ENCODE results near the gene IFNW1.
"Not testable (repeated sequence)": the region's sequence is repeated elsewhere in the genome, so short reads cannot be mapped to it uniquely, and the experiment has no call there.

The IFNW1 gene

DNA sequence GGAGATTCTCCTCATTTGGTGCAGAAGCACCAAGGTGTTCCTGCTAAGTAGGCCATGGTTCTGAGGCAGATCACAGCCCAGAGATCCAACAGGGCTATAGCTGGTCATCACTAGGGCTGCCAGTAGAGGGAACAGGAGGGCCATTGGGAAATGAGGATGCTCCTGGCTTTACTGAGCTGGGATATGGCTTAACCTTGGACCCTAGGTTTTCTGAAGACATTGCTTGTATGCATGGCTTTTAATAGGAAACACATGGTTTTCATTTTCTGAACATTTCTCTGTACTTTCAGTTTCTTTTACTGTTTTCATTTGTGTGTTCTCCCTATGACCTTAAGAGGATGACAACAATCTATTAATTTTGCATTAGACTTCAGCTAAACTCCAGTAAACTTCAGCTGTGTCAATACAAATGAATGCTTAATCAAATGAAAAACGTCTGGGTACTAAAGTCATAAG is at the start of gene IFNW1:
TSS of gene IFNW1 (minus strand) at position 406 of the 456 bp plus-strand sequence. CDS start at position 144, 262 bp downstream.
- Histone ChIP-seq H3K4me3 (ENCODE audit: low read length) (no peak within 1 kb of the TSS), H3K27me3 (ENCODE audit: control insufficient read depth, insufficient read depth, low read length) (no peaks in the 10 kb centered on the region), H3K4me1 (ENCODE audit: control insufficient read depth, insufficient read depth, low read length) (no peaks in the 10 kb centered on the region), H3K9ac (ENCODE audit: low read length) (no peak within 1 kb of the TSS), H3K9me3 (ENCODE audit: control insufficient read depth, low read length) (no peaks in the 10 kb centered on the region), H3K36me3 (ENCODE audit: control insufficient read depth, insufficient read depth, low read length) (no peaks in the 10 kb centered on the region)

DNA sequence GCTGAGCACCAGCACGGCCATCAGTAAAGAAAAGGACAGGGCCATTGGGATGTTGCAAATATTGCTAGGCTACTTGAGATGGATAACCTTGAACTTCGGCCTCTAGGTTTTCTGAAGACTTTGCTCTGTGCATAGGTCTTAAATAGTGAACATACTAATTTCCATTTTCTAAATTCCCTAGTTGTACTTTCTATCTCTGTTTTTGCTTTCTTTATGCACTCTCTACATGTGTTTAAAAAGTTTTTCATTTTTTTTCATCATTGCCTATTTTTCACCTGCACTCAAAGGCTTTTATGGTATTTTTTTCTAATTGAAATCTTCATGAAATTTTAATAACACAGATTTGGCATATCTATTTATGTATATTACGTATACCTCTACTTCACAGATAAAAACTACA is 45.9 kb upstream of the IFNW1 start, which contains the start of gene IFNA4:
TSS of gene IFNA4 (minus strand) at position 101 of the 400 bp plus-strand sequence. CDS start at position 45, 56 bp downstream.
- not testable (repeated sequence) for H3K27me3 ChIP-seq (ENCODE audit: control insufficient read depth, insufficient read depth, low read length); H3K36me3 ChIP-seq (ENCODE audit: control insufficient read depth, insufficient read depth, low read length); H3K9ac ChIP-seq (ENCODE audit: low read length); H3K4me1 ChIP-seq (ENCODE audit: control insufficient read depth, insufficient read depth, low read length); H3K9me3 ChIP-seq (ENCODE audit: control insufficient read depth, low read length); H3K4me3 ChIP-seq (ENCODE audit: low read length)

DNA sequence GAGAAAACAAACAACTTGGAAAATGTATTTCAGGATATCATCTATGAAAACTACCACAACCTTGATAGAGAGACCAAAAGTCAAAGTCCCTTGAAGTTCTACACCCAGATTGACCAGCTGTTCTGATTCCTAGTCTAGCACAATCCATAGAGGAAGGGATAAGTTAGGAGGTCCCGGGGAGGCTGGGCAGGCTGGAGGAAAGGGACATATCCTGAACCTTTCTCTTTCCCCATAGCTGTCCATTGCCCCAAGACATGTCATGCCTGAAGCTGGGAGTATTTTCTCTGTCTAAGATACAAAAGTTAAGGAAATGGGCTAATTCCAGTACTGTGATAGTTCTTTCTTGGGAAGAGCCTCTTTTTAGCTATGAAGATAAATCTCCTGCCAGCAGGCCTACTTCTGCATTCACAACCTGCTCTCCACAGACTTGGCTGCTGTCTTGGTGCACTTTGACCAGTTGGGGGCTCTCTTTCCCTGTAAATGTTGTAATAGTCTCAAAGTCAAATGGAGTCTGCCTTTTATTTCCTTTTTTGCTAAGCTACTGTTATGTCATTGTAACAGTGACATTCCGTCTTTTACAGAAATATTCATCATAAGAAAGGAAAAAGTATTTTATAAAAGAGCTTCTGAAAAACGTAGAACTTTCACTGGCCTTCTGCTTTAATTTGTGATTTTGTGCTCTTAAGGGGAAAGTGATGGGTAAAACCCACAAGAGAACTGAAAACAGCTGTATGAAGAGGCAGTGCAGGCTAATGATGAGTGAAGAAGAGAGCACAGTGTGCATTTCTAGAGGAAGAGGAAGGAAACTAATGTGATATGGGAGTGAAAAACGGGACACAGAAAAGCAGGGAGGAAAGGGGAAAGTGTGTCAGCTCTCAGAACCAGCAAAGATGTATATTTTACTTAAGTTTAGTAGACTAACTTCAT is 41.4 kb upstream of the IFNW1 start:
- H3K36me3 ChIP-seq (ENCODE audit: control insufficient read depth, insufficient read depth, low read length); H3K4me3 ChIP-seq (ENCODE audit: low read length); H3K9ac ChIP-seq (ENCODE audit: low read length); H3K27me3 ChIP-seq (ENCODE audit: control insufficient read depth, insufficient read depth, low read length); H3K9me3 ChIP-seq (ENCODE audit: control insufficient read depth, low read length); H3K4me1 ChIP-seq (ENCODE audit: control insufficient read depth, insufficient read depth, low read length): not testable (repeated sequence)

DNA sequence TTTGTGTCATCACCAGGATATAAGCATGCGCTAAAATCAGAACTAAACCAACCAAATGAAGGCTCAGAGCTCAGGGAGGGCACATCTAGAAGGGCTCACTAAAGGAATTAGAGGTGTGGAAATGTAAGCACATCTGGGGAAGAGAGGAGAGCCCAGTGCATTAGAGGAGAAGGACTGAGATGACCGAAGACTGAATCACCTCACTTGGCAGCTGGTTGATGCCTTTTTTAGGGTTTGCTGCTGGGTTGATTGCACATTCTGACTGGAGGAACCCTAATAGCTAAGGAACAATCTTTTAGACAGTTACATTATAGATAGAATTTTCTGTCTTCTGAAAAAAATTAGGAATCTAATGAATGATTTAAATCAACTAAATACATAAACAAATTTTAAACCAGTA is 33.0 kb upstream of the IFNW1 start:
- no peak overlapping the region for H3K4me3 ChIP-seq (ENCODE audit: low read length)
- H3K27me3 ChIP-seq (ENCODE audit: control insufficient read depth, insufficient read depth, low read length) = no peaks in the 10 kb centered on the region
- H3K9me3 ChIP-seq (ENCODE audit: control insufficient read depth, low read length) = no peaks in the 10 kb centered on the region
- no peaks in the 10 kb centered on the region for H3K36me3 ChIP-seq (ENCODE audit: control insufficient read depth, insufficient read depth, low read length)
- H3K9ac ChIP-seq (ENCODE audit: low read length) = no peak overlapping the region
- no peaks in the 10 kb centered on the region for H3K4me1 ChIP-seq (ENCODE audit: control insufficient read depth, insufficient read depth, low read length)

DNA sequence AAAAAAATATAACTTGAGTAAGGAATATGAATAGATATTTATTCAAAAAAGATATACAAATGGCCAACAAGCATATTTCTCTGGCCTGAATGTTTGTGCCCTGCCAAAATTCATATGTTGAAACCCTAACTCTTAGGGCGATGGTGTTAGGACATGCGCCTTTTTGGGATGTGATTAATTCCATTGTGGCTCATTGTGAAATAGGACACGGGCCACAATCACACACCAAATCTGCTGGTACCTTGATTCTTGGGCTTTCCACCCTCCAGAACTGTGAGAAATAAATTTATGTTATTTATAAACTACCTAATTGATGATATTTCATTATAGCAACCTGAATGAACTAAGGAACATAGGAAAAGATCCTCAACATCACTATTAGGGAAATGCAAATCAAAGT is 30.5 kb upstream of the IFNW1 start:
- no peaks in the 10 kb centered on the region for H3K27me3 ChIP-seq (ENCODE audit: control insufficient read depth, insufficient read depth, low read length)
- no peaks in the 10 kb centered on the region for H3K4me1 ChIP-seq (ENCODE audit: control insufficient read depth, insufficient read depth, low read length)
- no peaks in the 10 kb centered on the region for H3K9me3 ChIP-seq (ENCODE audit: control insufficient read depth, low read length)
- no peaks in the 10 kb centered on the region for H3K36me3 ChIP-seq (ENCODE audit: control insufficient read depth, insufficient read depth, low read length)
- no peak overlapping the region for H3K4me3 ChIP-seq (ENCODE audit: low read length)
- H3K9ac ChIP-seq (ENCODE audit: low read length) = no peak overlapping the region

DNA sequence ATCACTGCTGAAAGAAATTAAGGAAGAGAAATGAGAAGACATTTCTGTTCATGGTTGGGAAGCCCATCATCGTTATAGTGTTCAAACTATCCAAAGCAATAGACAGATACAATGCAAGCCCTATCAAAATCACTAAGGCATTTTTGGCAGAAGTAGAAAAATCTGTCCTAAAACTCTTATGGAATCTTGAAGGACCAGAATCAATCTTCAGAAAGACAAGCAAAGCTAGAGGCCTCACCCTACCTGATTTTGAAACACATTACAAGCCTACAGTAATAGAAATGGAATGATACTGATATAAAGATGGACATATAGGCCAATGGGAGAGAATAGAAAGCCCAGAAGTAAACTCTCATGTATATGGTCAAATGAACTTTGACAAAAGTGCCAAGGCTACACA is 29.7 kb upstream of the IFNW1 start:
- Histone ChIP-seq H3K9ac (ENCODE audit: low read length) (no peak overlapping the region), H3K4me1 (ENCODE audit: control insufficient read depth, insufficient read depth, low read length) (no peaks in the 10 kb centered on the region), H3K4me3 (ENCODE audit: low read length) (no peak overlapping the region)

DNA sequence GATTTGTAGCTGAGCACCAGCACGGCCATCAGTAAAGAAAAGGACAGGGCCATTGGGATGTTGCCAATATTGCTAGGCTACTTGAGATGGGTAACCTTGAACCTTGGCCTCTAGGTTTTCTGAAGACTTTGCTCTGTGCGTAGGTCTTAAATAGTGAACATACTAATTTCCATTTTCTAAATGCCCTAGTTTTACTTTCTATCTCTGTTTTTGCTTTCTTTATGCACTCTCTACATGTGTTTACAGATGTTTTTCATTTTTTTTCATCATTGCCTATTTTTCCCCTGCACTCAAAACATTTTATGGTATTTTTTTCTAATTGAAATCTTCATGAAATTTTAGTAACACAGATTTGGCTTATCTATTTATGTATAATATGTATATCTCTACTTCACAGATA is 24.9 kb upstream of the IFNW1 start, which contains the start of gene IFNA21:
TSS of gene IFNA21 (minus strand) at position 101 of the 400 bp plus-strand sequence. CDS start at position 53, 48 bp downstream.
- H3K9me3 ChIP-seq (ENCODE audit: control insufficient read depth, low read length); H3K4me1 ChIP-seq (ENCODE audit: control insufficient read depth, insufficient read depth, low read length); H3K36me3 ChIP-seq (ENCODE audit: control insufficient read depth, insufficient read depth, low read length); H3K27me3 ChIP-seq (ENCODE audit: control insufficient read depth, insufficient read depth, low read length); H3K4me3 ChIP-seq (ENCODE audit: low read length); H3K9ac ChIP-seq (ENCODE audit: low read length): not testable (repeated sequence)

More for the DNA sequence above, 29.7 kb upstream of the IFNW1 start:
- H3K27me3 ChIP-seq (ENCODE audit: control insufficient read depth, insufficient read depth, low read length) = no peaks in the 10 kb centered on the region
- H3K9me3 ChIP-seq (ENCODE audit: control insufficient read depth, low read length) = no peaks in the 10 kb centered on the region
- no peaks in the 10 kb centered on the region for H3K36me3 ChIP-seq (ENCODE audit: control insufficient read depth, insufficient read depth, low read length)

DNA sequence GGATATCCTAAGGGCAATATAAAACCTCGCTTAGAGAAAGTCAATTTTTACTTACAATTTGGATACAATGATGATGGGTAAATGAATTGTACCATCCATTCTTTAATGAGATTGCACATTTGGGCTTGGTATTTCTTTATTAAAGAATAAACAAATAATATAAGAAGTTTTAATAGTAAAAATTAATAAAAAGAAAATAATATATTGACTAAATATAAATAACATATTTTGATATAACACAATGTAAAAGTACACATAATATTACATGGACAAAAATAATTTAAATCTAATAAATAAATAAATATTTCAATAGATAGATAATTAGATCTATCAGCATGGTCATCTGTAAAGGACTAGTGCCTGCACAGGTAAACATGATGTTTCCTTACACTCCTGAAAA is 23.9 kb upstream of the IFNW1 start:
- no peak overlapping the region for H3K4me3 ChIP-seq (ENCODE audit: low read length)
- no peaks in the 10 kb centered on the region for H3K27me3 ChIP-seq (ENCODE audit: control insufficient read depth, insufficient read depth, low read length)
- H3K4me1 ChIP-seq (ENCODE audit: control insufficient read depth, insufficient read depth, low read length) = no peaks in the 10 kb centered on the region
- H3K9ac ChIP-seq (ENCODE audit: low read length) = no peak overlapping the region
- no peaks in the 10 kb centered on the region for H3K9me3 ChIP-seq (ENCODE audit: control insufficient read depth, low read length)
- H3K36me3 ChIP-seq (ENCODE audit: control insufficient read depth, insufficient read depth, low read length) = no peaks in the 10 kb centered on the region

DNA sequence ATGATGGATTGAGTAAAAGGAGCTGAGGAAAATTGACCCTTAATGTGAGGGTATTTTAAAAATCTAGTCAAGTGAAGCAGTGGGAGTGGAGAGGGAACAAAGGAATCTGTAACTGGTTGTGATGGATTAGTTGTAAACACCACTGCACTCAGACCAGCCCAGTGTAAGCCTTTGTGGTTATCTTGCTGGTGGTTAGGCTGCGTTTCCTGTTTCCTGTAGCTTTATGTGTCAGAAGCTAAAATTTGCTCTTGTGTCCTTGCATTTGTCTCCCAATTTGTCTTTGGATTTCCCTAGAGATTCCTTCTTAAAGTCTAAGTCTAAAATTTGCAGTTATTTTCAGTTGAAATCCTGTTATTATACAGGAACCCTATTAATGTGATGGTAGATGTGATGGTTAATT is 18.5 kb upstream of the IFNW1 start:
- Histone ChIP-seq H3K4me3 (ENCODE audit: low read length) (no peak overlapping the region), H3K36me3 (ENCODE audit: control insufficient read depth, insufficient read depth, low read length) (no peaks in the 10 kb centered on the region), H3K9ac (ENCODE audit: low read length) (no peak overlapping the region), H3K9me3 (ENCODE audit: control insufficient read depth, low read length) (no peaks in the 10 kb centered on the region), H3K4me1 (ENCODE audit: control insufficient read depth, insufficient read depth, low read length) (no peaks in the 10 kb centered on the region), H3K27me3 (ENCODE audit: control insufficient read depth, insufficient read depth, low read length) (no peaks in the 10 kb centered on the region)

DNA sequence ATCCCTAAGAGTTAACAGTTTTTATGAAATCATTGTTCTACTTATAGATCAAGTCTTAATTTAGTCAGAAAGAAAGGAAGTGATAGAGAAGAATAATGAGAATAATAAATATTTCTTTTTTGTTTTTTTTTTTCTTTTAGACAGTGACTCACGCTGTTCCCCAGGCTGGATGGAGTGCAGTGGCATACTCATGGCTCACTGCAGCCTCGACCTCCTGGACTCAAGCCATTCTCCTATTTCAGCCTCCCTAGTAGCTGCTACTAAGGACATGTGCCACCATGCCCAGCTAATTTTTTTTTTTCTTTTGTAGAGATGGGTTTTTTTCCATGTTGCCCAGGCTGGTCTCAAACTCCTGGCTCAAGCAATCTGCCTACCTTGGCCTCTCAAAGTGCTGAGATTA is 13.9 kb upstream of the IFNW1 start:
- Histone ChIP-seq H3K4me3 (ENCODE audit: low read length) (no peak overlapping the region), H3K9me3 (ENCODE audit: control insufficient read depth, low read length) (no peaks in the 10 kb centered on the region), H3K9ac (ENCODE audit: low read length) (no peak overlapping the region), H3K4me1 (ENCODE audit: control insufficient read depth, insufficient read depth, low read length) (no peaks in the 10 kb centered on the region), H3K27me3 (ENCODE audit: control insufficient read depth, insufficient read depth, low read length) (no peaks in the 10 kb centered on the region), H3K36me3 (ENCODE audit: control insufficient read depth, insufficient read depth, low read length) (no peaks in the 10 kb centered on the region)

DNA sequence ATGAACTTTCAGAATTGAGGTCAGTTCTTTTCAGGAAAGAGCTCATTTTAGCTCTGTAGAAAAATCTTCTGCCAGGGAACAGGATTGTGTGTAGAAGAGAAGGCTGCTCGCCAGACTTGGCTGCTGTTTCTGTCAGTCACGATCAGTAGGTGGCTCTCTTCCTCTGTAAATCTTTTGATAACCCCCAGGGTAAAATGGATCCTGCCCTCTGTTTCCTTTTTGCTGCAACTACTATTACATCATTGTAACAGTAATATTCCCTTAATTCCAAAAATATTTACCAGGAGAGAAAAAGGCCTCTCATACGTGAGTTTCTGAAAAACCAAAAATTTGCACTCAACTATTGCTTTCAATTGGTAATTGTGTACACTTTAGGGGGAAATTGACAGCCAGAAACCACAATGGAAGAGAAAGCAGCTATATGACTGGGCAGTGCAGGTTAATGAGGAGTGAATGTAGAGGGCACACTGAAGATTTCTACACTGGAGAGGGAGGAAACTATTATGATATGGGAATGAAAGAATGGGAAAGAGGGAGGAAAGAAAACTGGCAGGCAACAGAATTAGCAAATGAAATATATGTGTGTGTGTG is 12.5 kb upstream of the IFNW1 start:
- no peak overlapping the region for H3K9ac ChIP-seq (ENCODE audit: low read length)
- no peaks in the 10 kb centered on the region for H3K9me3 ChIP-seq (ENCODE audit: control insufficient read depth, low read length)

DNA sequence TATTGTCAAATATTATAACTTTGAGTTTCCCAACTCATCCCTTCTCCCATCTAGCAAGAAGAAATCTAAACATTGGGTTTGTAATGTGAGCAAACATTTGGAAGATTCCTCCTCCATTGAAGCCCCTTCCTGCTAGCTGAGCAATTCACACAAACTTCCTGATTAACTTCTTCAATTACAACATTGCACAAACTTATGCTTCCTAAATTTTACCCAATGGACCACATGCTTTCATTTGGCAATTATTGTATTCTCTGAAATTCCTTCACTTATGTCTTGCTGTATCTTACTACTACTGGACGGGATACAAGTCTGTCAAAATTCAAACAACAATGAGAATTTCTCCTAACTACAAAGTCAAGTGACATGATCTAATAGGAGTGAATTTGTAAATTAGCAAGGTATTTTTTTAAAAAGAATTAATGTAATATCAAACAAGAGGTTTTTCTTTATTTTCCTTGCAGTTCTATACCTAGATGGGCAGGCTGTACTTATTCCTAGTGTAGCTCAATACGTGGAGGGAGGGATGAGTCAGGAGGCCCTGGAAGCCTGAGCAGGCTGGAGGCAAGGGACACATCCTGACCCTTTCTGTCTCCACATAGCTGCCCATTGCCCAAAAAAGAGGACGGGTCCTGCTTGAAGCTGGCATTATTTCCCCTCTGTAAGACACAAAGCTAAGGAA is 11.8 kb upstream of the IFNW1 start:
- Histone ChIP-seq H3K9ac (ENCODE audit: low read length) (no peak overlapping the region), H3K27me3 (ENCODE audit: control insufficient read depth, insufficient read depth, low read length) (no peaks in the 10 kb centered on the region), H3K4me3 (ENCODE audit: low read length) (no peak overlapping the region), H3K9me3 (ENCODE audit: control insufficient read depth, low read length) (no peaks in the 10 kb centered on the region), H3K4me1 (ENCODE audit: control insufficient read depth, insufficient read depth, low read length) (no peaks in the 10 kb centered on the region), H3K36me3 (ENCODE audit: control insufficient read depth, insufficient read depth, low read length) (no peaks in the 10 kb centered on the region)

More for the DNA sequence above, 12.5 kb upstream of the IFNW1 start:
- Histone ChIP-seq H3K36me3 (ENCODE audit: control insufficient read depth, insufficient read depth, low read length) (no peaks in the 10 kb centered on the region), H3K4me3 (ENCODE audit: low read length) (no peak overlapping the region), H3K4me1 (ENCODE audit: control insufficient read depth, insufficient read depth, low read length) (no peaks in the 10 kb centered on the region), H3K27me3 (ENCODE audit: control insufficient read depth, insufficient read depth, low read length) (no peaks in the 10 kb centered on the region)
